MM.1S (cell line): ENCODE data around the gene ELP2.

Experiments
- CTCF ChIP-seq: fragments of 300-600 bp; sonication (generic); IDR thresholded peaks from 2 replicates; pipeline ENCODE4 v1.5.1; 2016; ENCODE audit warnings: antibody characterized with exemption, low read length, mixed read lengths
- EZH2 ChIP-seq: fragments of 300-600 bp; sonication (generic); optimal IDR thresholded peaks from 2 replicates; pipeline ENCODE3; 2017; ENCODE audit warnings: low read depth, mild to moderate bottlenecking, antibody characterized with exemption, low read length, mixed read lengths
- EZH2phosphoT487 ChIP-seq: fragments of 300-600 bp; sonication (generic); IDR thresholded peaks from 2 replicates; pipeline ENCODE4 v1.6.1; 2018; ENCODE audit warnings: antibody characterized with exemption, low read length

DNA sequence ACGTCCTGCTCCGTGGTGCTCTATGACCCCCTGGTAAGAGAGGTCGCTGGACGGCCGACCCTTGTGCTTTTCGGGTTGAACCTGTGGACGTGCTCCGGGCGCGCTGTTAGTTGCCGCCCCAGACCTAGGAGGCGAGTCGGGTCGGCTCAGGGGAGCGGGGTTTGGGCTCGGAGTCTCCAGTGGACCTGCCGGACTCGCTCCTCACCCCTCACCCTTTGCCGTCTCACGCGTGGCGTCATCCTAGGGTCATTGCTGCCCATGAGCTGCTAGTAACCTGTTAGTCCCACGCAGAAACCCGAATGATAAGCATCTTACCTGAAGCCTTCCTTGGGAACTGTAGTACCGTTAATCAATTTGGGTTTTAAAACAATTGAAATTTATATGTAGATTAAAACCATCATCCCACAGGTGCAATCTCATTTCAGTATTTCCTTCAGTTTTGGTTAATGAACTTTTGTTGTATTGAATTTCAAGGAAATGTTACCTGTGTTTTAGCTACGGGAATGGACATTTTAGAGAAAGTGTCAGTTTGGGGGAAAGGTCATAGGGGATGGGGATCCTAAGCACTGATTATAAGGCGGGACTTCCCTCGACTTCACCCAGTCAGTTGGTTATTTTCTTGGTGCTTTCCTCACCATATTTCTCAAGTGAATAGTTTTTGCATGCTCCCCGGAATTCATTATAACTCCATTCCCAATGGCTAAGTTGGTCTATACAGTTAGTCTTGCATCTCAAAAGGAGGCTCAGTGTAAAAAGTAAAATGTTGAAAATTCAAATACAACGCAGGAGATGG, 536 bp downstream of the ELP2 start:
- TF ChIP-seq CTCF = no peak
- TF ChIP-seq EZH2 = no peak
- no peak for TF ChIP-seq EZH2phosphoT487
